Mucosa of descending colon (tissue), 3 donors: Measurements from ENCODE around the gene DTWD1. TPM values are rescaled to one million over a fixed set of nuclear protein-coding genes. Genes with fewer than 3 reads are reported as not detected.

Experiments
- ATAC-seq: fragments of 200-7000 bp; cut with Tn5 transposase; one replicate; pipeline ENCODE4 v1.9.1; 2020; ENCODE audit warnings: mild to moderate bottlenecking, moderate library complexity
- DNase-seq, 3 donors: peaks; one replicate each; pipeline ENCODE4 v3.0.0-alpha.2; 2020
- H3K36me3 ChIP-seq: fragments of 200-600 bp; one replicate; pipeline ENCODE4 v1.8.0; 2021; ENCODE audit warnings: low read depth, mild to moderate bottlenecking
- H3K4me1 ChIP-seq: fragments of 200-600 bp; one replicate; pipeline ENCODE4 v1.8.0; 2021; ENCODE audit warnings: low read depth, mild to moderate bottlenecking
- H3K4me3 ChIP-seq: fragments of 200-600 bp; one replicate; pipeline ENCODE4 v1.8.0; 2021; ENCODE audit warnings: mild to moderate bottlenecking
- H3K9me3 ChIP-seq: fragments of 200-600 bp; one replicate; pipeline ENCODE4 v1.8.0; 2021; ENCODE audit warnings: mild to moderate bottlenecking
- intact Hi-C, 2 donors: fragments of 100-400 bp; cut with DNase I in 1 of 2; cut with micrococcal nuclease in 1 of 2; formaldehyde crosslinking; loops; one replicate each; pipeline versions ENCODE4 v1.11.0 to v1.11.1; 2022; cut with DNase I, micrococcal nuclease
- total RNA-seq, 3 donors: library from RNA; stranded (reverse); fragmentation: NEBNext Ultra II Directional in 2 of 3; extraction: Animal tissue kit (Norgen Biotek cat#: 25700) in 2 of 3; gene quantifications; one replicate each; pipeline versions ENCODE4 v1.2.1 to v1.2.4, GENCODE V29; 2021 to 2023
- TF ChIP-seq, protein P1 (sequence below): fragments of 200-600 bp; IDR thresholded peaks from one replicate; pipeline ENCODE4 v1.8.0; 2022; ENCODE audit warnings: antibody characterized with exemption, mild to moderate bottlenecking
- donor health status: DM: no; HTN: no; CAD: no; lungs with moderate emphysema.
- donor health status: DM: no; HTN: no; CAD: no.
- donor health status: DM: no; HTN: yes; CAD: no.

DTWD1 gene
- total RNA-seq, 3 donors from 2014 or later = 19.4 to 39.2 (median 22.7) TPM

DNA sequence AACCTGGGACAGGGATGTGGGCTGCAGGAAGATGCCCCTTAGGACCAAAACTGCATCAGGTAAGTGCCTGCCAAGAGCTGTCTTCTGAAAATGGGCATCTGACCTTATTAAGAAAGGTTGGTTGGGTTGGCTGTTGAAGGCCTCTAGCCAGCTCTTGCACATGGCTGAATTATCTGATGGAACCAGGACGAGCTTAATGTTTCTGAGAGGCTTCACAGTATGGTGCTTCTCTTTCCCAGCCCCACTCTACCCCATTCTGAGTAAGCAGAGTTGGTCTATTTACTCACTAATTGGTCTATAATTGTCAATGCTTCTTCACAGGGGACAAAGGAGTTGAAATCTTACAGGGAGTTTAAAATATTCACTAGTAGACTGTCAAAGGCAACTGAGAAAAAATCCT lies 48.4 kb downstream of the DTWD1 start:
- Histone ChIP-seq H3K36me3 (no peaks in the 10 kb centered on the region), H3K4me3 (no peak overlapping the region), H3K9me3 (no peaks in the 10 kb centered on the region), H3K4me1 (no peaks in the 10 kb centered on the region)
- TF ChIP-seq, protein P1, sequence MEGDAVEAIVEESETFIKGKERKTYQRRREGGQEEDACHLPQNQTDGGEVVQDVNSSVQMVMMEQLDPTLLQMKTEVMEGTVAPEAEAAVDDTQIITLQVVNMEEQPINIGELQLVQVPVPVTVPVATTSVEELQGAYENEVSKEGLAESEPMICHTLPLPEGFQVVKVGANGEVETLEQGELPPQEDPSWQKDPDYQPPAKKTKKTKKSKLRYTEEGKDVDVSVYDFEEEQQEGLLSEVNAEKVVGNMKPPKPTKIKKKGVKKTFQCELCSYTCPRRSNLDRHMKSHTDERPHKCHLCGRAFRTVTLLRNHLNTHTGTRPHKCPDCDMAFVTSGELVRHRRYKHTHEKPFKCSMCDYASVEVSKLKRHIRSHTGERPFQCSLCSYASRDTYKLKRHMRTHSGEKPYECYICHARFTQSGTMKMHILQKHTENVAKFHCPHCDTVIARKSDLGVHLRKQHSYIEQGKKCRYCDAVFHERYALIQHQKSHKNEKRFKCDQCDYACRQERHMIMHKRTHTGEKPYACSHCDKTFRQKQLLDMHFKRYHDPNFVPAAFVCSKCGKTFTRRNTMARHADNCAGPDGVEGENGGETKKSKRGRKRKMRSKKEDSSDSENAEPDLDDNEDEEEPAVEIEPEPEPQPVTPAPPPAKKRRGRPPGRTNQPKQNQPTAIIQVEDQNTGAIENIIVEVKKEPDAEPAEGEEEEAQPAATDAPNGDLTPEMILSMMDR = no peak
- ATAC-seq (no peak), DNase-seq (no peak)
- intact Hi-C loops = no loop called here

DNA sequence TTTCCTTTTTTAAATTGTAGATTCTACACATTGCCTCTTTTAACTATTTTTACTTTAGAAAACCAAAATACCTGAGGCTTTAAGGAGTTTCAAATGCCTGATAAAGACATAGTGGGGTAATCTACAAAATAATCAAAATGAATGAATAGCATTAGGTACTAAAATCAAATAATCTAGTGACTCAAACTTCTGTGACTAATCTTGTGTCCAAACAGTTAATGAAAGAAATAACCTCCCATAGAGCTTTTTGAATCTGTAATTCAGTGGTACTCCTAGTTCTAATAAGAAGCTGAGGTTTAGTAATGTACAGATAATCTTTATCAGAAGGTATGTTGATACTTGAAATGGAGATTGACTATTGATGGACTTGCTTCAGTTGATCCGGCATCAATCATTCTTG lies 53.0 kb downstream of the DTWD1 start:
- no peaks in the 10 kb centered on the region for H3K9me3 ChIP-seq
- H3K36me3 ChIP-seq = no peaks in the 10 kb centered on the region
- H3K4me3 ChIP-seq = no peak overlapping the region
- no peak for ATAC-seq
- no peaks in the 10 kb centered on the region for H3K4me1 ChIP-seq
- intact Hi-C loops = no loop called here
- no peak for DNase-seq
- TF ChIP-seq, protein P1 = no peak

DNA sequence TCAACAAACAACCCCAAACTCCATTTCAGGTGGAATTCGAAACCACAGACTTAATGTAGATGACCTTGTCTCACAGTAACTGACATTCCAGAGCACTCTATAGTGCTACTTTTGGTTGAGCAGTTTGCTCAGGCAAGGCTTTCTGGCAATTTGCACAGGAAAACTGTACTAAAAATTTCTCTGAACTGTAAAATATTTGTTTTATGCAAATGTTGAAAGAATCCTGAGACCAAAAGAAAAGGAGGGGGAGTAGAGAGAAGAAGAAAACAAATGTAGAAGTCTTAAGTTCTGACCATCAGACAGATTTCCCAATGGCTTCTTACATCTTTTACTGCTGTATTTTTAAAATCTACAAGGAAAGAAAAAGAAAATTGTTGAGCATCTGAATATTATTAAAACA lies 53.5 kb downstream of the DTWD1 start:
- intact Hi-C loops = no loop called here
- no peaks in the 10 kb centered on the region for H3K4me1 ChIP-seq
- no peak for ATAC-seq

DNA sequence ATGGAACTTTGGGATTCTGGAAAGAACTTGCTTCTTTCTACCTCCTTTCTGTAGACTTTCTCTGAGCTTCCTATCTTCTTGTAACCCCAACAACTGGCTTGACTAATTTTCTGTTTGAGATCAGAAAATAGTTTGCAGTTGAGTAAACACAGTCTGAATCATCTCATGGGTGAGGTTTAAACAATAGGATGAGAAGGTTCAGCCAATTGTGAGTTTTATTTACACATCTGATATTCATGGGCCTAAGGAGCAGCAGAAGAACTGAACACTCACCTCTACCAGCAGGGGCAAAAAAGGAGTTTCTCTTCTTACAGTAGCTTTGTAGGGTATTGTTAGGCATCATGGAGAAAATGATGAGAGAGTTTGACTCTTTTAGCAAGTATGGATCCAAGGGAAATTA lies 54.2 kb downstream of the DTWD1 start:
- ATAC-seq (peak; percentile 55), DNase-seq (no peak)
- intact Hi-C loops = no loop called here
- H3K9me3 ChIP-seq = no peaks in the 10 kb centered on the region
- H3K4me1 ChIP-seq = no peaks in the 10 kb centered on the region
- TF ChIP-seq, protein P1 = no peak
- H3K4me3 ChIP-seq = no peak overlapping the region
- no peaks in the 10 kb centered on the region for H3K36me3 ChIP-seq

More for the DNA sequence above, 53.5 kb downstream of the DTWD1 start:
- Histone ChIP-seq H3K9me3 (no peaks in the 10 kb centered on the region), H3K4me3 (no peak overlapping the region), H3K36me3 (no peaks in the 10 kb centered on the region)
- TF ChIP-seq, protein P1 = no peak
- no peak for DNase-seq

DNA sequence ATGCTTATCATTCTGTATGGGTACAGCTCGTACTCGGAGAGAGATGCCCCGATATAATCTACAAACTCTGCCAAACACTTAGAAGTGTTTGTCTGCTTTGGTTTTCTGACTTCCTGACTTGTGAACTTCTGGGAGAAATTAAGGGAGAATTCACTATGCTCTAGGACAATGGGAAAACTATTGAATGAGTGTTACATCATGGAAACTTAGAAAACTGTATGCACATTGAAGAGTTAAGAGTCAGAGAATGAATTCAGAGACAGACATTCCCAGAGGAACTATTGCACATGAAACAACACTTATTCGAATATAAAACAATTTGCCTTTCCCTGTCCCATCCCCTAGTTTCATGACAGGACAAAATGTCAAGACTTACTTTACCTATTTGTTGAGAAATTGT lies 57.8 kb downstream of the DTWD1 start:
- intact Hi-C loops = no loop called here
- Histone ChIP-seq H3K9me3 (no peaks in the 10 kb centered on the region), H3K36me3 (no peaks in the 10 kb centered on the region), H3K4me1 (no peaks in the 10 kb centered on the region), H3K4me3 (no peak overlapping the region)
- TF ChIP-seq, protein P1 = no peak
- ATAC-seq = no peak
- DNase-seq = no peak

DNA sequence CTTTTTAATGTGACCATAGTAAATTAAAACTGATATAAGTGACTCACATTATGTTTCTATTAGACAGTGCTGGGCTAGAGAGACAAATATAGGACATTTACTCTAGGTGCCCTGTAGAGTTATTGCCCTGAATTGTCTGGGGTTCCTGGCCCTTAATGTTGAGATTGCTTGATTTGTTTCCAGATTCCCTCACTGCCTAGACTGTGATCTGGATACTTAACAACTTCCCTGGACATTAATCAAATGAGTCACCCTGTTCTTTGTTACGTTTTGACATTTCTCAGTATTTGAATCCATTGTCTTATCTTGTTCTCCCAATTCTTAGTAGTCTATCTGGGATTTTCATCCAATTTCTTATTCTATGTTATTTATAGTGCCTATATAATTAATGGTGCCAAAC lies 65.8 kb downstream of the DTWD1 start:
- Histone ChIP-seq H3K4me3 (no peak overlapping the region), H3K36me3 (no peaks in the 10 kb centered on the region), H3K9me3 (no peaks in the 10 kb centered on the region), H3K4me1 (no peaks in the 10 kb centered on the region)
- TF ChIP-seq, protein P1 = no peak
- intact Hi-C loops = no loop called here
- DNase-seq (no peak), ATAC-seq (no peak)
